B cell (primary cell): ENCODE results near the gene GFPT1. TPM values are rescaled to one million over a fixed set of nuclear protein-coding genes. Genes with fewer than 3 reads are reported as not detected.

ENCODE experiments used
- ATAC-seq: fragments of 200-7000 bp; cut with Tn5 transposase; one replicate; pipeline ENCODE4 v1.10.0; 2021; ENCODE audit warnings: low read depth, mild to moderate bottlenecking, moderate number of reproducible peaks, moderate library complexity
- CTCF ChIA-PET: fragments of 350-600 bp; sonication (Branson Sonifier 250); formaldehyde crosslinking; loops from one replicate; lab custom pipeline; 2021; ENCODE audit warnings: antibody characterized with exemption, inconsistent platforms; lab: Charles Lee
- POLR2A ChIA-PET: fragments of 350-600 bp; sonication (Branson Sonifier 250); formaldehyde crosslinking; loops from one replicate; lab custom pipeline; 2021; ENCODE audit warnings: antibody characterized with exemption; lab: Charles Lee
- DNase-seq: peaks from one replicate; pipeline ENCODE4 v3.0.0; 2013
- H2AFZ ChIP-seq: 2 replicates; pipeline ENCODE4 v1.6.1; 2012; ENCODE audit warnings: mild to moderate bottlenecking, low read depth, low read length; ENCODE audit not compliant: insufficient read depth, poor library complexity, severe bottlenecking
- H3K27ac ChIP-seq, 2 donors: 1 replicate in 1 of 2; 2 replicates in 1 of 2; pipeline ENCODE4 v1.5.1; 2012 to 2013; ENCODE audit warnings: low read length in 2 of 2, mild to moderate bottlenecking in 2 of 2, moderate library complexity in 1 of 2
- H3K27me3 ChIP-seq, 4 experiments: fragments of 200-600 bp in 1 of 4; sonication (generic) in 1 of 4; replicated peaks in 1 of 4; 1 replicate in 2 of 4; 2 replicates in 2 of 4; pipeline versions ENCODE4 v1.6.1 to v1.7.0; 2013 to 2016; ENCODE audit warnings: low read length in 3 of 4, mild to moderate bottlenecking in 2 of 4, mixed read lengths in 1 of 4, moderate library complexity in 1 of 4; ENCODE audit not compliant: insufficient read depth in 4 of 4, control insufficient read depth in 3 of 4; ENCODE audit errors: control extremely low read depth in 1 of 4
- H3K36me3 ChIP-seq, 2 experiments: replicated peaks in 1 of 2; 1 replicate in 1 of 2; 2 replicates in 1 of 2; pipeline versions ENCODE4 v1.6.1 to v1.7.1; 2013; ENCODE audit warnings: low read length in 1 of 2; ENCODE audit not compliant: insufficient read depth in 2 of 2, control insufficient read depth in 1 of 2; ENCODE audit errors: control extremely low read depth in 1 of 2, extremely low read depth in 1 of 2
- H3K4me1 ChIP-seq, 2 donors: fragments of 200-600 bp in 1 of 2; sonication (generic) in 1 of 2; 1 replicate in 1 of 2; 2 replicates in 1 of 2; pipeline versions ENCODE4 v1.5.1 to v1.6.1; 2013 to 2017; ENCODE audit warnings: low read length in 2 of 2; ENCODE audit not compliant: control insufficient read depth in 2 of 2, insufficient read depth in 2 of 2
- H3K4me2 ChIP-seq: replicated peaks from 2 replicates; pipeline ENCODE3; 2012; ENCODE audit warnings: mild to moderate bottlenecking, low read depth, low read length; ENCODE audit not compliant: poor library complexity, severe bottlenecking
- H3K4me3 ChIP-seq, 5 experiments: fragments of 200-600 bp in 1 of 5; sonication (generic) in 1 of 5; 1 replicate in 3 of 5; 2 replicates in 2 of 5; pipeline versions ENCODE4 v1.5.1 to v1.7.0; 2011 to 2016; ENCODE audit warnings: low read length in 4 of 5, mild to moderate bottlenecking in 4 of 5, low read depth in 2 of 5, control low read depth in 1 of 5, moderate library complexity in 1 of 5; ENCODE audit not compliant: insufficient read depth in 1 of 5; ENCODE audit errors: control extremely low read depth in 1 of 5, extremely low read depth in 1 of 5
- H3K79me2 ChIP-seq: fragments of 200-600 bp; sonication (generic); one replicate; pipeline ENCODE4 v1.6.0; 2016; ENCODE audit warnings: low read length; ENCODE audit not compliant: control insufficient read depth, insufficient read depth
- H3K9ac ChIP-seq: fragments of 200-600 bp; sonication (generic); 2 replicates; pipeline ENCODE4 v1.6.1; 2017; ENCODE audit warnings: mild to moderate bottlenecking, low read length, moderate library complexity
- H3K9me3 ChIP-seq, 3 donors: one replicate each; pipeline versions ENCODE4 v1.6.1 to v1.7.1; 2013; ENCODE audit warnings: low read length in 2 of 3; ENCODE audit not compliant: control insufficient read depth in 2 of 3, insufficient read depth in 1 of 3; ENCODE audit errors: control extremely low read depth in 1 of 3
- H4K20me1 ChIP-seq: 2 replicates; pipeline ENCODE4 v1.6.0; 2012; ENCODE audit warnings: mild to moderate bottlenecking, low read length; ENCODE audit not compliant: insufficient read depth, control insufficient read depth, poor library complexity, severe bottlenecking
- H3K27ac Mint-ChIP-seq: one replicate; pipeline ENCODE4 v1.8.0; 2021; ENCODE audit warnings: mixed read lengths
- H3K27me3 Mint-ChIP-seq: one replicate; pipeline ENCODE4 v1.8.0; 2021; ENCODE audit warnings: mixed read lengths
- H3K4me1 Mint-ChIP-seq: one replicate; pipeline ENCODE4 v1.8.0; 2021; ENCODE audit warnings: mixed read lengths
- H3K4me3 Mint-ChIP-seq: one replicate; pipeline ENCODE4 v1.8.0; 2021; ENCODE audit warnings: mixed read lengths
- H3K9me3 Mint-ChIP-seq: one replicate; pipeline ENCODE4 v1.8.0; 2022; ENCODE audit warnings: mixed read lengths; ENCODE audit not compliant: insufficient read depth
- EZH2 ChIP-seq: IDR thresholded peaks from 2 replicates; pipeline ENCODE4 v1.6.1; 2012; ENCODE audit warnings: borderline replicate concordance, low read depth, mild to moderate bottlenecking, moderate library complexity, low read length; ENCODE audit not compliant: insufficient read depth, poor library complexity, severe bottlenecking
- WGBS: methylation state at CpG from one replicate; pipeline ENCODE4 v1.1.5; 2013; ENCODE audit warnings: missing lambda C conversion rate; ENCODE audit not compliant: insufficient coverage; 5-methylcytosine and 5-hydroxymethylcytosine counted together
- intact Hi-C: fragments of 100-400 bp; cut with micrococcal nuclease; formaldehyde crosslinking; loops from one replicate; pipeline ENCODE4 v1.10.0; 2022
- polyA plus RNA-seq: library from polyadenylated mRNA; depleted of rRNA; stranded (reverse); fragments of >200 nt; gene quantifications from 2 replicates; pipeline ENCODE4 v1.2.3, GENCODE V29; 2012
- total RNA-seq, 2 donors: library from RNA; stranded (reverse); fragments of 120-200 nt in 1 of 2; gene quantifications; 1 replicate in 1 of 2; 2 replicates in 1 of 2; pipeline versions ENCODE4 v1.2.3 to v1.2.4, GENCODE V29; 2013 to 2022
- TF ChIP-seq, protein P1 (sequence below): fragments of 200-600 bp; IDR thresholded peaks from one replicate; pipeline ENCODE4 v1.8.0; 2022; ENCODE audit warnings: antibody characterized with exemption, mild to moderate bottlenecking

The GFPT1 gene
- total and polyA plus RNA-seq, 2 donors (not counting 1 experiment from before 2014, with no cell fraction given) = 2.8 to 18.1 TPM

DNA sequence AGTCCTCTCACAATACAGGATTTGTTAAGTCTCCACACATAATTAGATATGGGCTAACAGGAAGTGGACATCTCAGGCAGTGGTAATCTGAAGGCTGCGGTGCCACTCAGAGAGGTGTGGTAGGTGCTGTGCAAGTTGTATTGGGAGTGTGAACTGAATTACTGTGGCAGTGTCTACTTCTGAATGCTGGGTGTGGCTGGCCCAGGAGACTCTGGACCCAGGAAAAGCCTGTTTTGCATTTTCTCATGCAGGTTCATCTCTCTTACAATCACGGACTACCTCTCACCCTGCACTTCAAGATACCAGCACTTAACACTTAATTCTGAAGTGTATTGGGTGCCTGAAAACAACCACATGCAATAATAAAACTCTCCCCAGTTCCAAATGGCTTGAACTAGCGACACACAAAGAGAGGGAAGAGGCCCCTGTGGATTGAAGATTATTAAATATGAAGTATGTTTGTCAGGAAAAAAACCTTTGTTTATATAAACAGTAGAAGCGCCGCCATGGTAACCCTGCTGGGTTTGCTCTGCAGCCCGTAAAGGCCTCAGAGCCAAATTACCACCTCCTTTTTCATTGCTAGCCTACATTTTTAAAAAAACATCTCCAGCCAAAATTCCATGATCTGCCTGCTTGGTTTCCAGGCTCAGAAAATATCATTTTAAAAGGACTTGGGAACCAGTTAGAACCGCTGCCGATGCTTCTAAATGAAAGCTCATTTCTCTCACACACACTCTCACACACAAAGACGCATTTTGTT is 77.5 kb downstream of the GFPT1 start:
- Histone ChIP-seq H3K4me1 (peaks cover 19 to 39% of the 10 kb centered on the region in 2 donors), H3K36me3 (no peaks in the 10 kb centered on the region), H2AFZ (no peak overlapping the region), H3K9me3 (no peaks in the 10 kb centered on the region), H3K27ac (peak overlapping the region in 1 of 2 donors; percentile 52), H4K20me1 (no peaks in the 10 kb centered on the region), H3K9ac (peak overlapping the region; percentile 28), H3K79me2 (no peaks in the 10 kb centered on the region), H3K27me3 (peaks cover 0 to 23% (median 13%) of the 10 kb centered on the region in 4 experiments), H3K4me2 (peak overlapping the region; percentile 24), H3K4me3 (no peak overlapping the region)
- DNase-seq (peak; percentile 52), ATAC-seq (no peak)
- Mint-ChIP-seq H3K27ac (peak overlapping the region; percentile 27), H3K4me3 (peak overlapping the region; percentile 47), H3K27me3 (peaks cover 9% of the 10 kb centered on the region), H3K4me1 (peaks cover 39% of the 10 kb centered on the region), H3K9me3 (peaks cover 3% of the 10 kb centered on the region)
- ChIA-PET POLR2A (interaction anchor here (0.6 kb wide), 1 partner anchor 507 kb away, joined by 5 read pairs; no protein-coding TSS in a partner anchor), CTCF (interaction anchor here (1.1 to 3.8 kb wide), 2 partner anchors 293 to 845 kb away, joined by 3 to 22 read pairs; no protein-coding TSS in a partner anchor)
- TF ChIP-seq EZH2 = no peak
- TF ChIP-seq, protein P1, sequence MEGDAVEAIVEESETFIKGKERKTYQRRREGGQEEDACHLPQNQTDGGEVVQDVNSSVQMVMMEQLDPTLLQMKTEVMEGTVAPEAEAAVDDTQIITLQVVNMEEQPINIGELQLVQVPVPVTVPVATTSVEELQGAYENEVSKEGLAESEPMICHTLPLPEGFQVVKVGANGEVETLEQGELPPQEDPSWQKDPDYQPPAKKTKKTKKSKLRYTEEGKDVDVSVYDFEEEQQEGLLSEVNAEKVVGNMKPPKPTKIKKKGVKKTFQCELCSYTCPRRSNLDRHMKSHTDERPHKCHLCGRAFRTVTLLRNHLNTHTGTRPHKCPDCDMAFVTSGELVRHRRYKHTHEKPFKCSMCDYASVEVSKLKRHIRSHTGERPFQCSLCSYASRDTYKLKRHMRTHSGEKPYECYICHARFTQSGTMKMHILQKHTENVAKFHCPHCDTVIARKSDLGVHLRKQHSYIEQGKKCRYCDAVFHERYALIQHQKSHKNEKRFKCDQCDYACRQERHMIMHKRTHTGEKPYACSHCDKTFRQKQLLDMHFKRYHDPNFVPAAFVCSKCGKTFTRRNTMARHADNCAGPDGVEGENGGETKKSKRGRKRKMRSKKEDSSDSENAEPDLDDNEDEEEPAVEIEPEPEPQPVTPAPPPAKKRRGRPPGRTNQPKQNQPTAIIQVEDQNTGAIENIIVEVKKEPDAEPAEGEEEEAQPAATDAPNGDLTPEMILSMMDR = no peak
- intact Hi-C loops = no loop called here
- 87% methylated on average over 6 of the region's 9 CpGs for WGBS

DNA sequence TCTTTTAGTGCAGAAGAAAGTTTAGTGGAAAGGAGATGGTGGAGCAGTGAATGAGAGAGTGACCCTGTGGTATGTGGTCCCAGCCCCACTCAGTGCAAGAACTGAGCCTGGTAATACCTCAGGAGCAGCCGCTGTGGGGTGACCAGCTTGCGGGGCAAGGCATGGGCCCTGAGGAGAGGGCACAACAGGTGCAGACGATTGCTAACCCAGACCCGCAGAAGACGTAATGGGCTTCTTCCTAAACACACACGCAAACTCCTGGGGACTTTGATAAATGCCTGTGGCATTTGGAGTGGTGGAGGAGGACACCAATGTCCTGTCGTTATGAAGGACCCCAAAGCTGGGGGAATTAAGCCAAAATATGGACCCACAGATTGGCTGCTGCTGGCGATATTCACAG is 78.7 kb downstream of the GFPT1 start:
- POLR2A ChIA-PET = no interaction called here

More for the DNA sequence above, 78.7 kb downstream of the GFPT1 start:
- no peak overlapping the region for H2AFZ ChIP-seq
- intact Hi-C loops = no loop called here
- H3K79me2 ChIP-seq = no peaks in the 10 kb centered on the region
- no peaks in the 10 kb centered on the region for H4K20me1 ChIP-seq
- no peak overlapping the region for H3K27ac ChIP-seq
- DNase-seq (peak; percentile 7), ATAC-seq (no peak)
- H3K4me2 ChIP-seq = no peak overlapping the region
- TF ChIP-seq EZH2 = no peak
- TF ChIP-seq, protein P1 = no peak
- H3K4me3 ChIP-seq = no peak overlapping the region
- 100% methylated on average over 7 of the region's 8 CpGs for WGBS
- no peak overlapping the region for H3K9ac ChIP-seq
- Mint-ChIP-seq H3K4me3 (peak overlapping the region; percentile 87), H3K27ac (no peak overlapping the region), H3K4me1 (peaks cover 39% of the 10 kb centered on the region), H3K9me3 (peaks cover 4% of the 10 kb centered on the region), H3K27me3 (peaks cover 18% of the 10 kb centered on the region)
- H3K36me3 ChIP-seq = no peaks in the 10 kb centered on the region
- H3K4me1 ChIP-seq = peaks cover 19 to 39% of the 10 kb centered on the region in 2 donors
- CTCF ChIA-PET = interaction anchor here (1.1 to 3.8 kb wide), 3 partner anchors 16 to 844 kb away, joined by 3 to 22 read pairs (median 3); no protein-coding TSS in a partner anchor
- H3K27me3 ChIP-seq = peaks cover 0 to 29% (median 15%) of the 10 kb centered on the region in 4 experiments
- H3K9me3 ChIP-seq = peaks cover 0 to 7% (median 3%) of the 10 kb centered on the region in 3 donors
